GM12875 (cell line): ENCODE results near the gene RNASE7.

Source experiments
- H3K4me3 ChIP-seq: one replicate; pipeline ENCODE4 v1.5.1; 2011; ENCODE audit warnings: low read depth, low read length, control low read depth
- CTCF ChIP-seq: IDR thresholded peaks from 2 replicates; pipeline ENCODE4 v1.5.1; 2011; ENCODE audit warnings: low read depth, mild to moderate bottlenecking, control low read depth, inconsistent platforms, low read length, moderate library complexity, borderline replicate concordance; ENCODE audit not compliant: insufficient read depth

RNASE7 gene

GRCh38 chr14:21059842-21060613 is 17.9 kb downstream of the RNASE7 start:
- H3K4me3 ChIP-seq = no peak overlapping the region
- no peak for TF ChIP-seq CTCF

GRCh38 chr14:21060614-21061346 is 18.6 kb downstream of the RNASE7 start:
- H3K4me3 ChIP-seq = no peak overlapping the region
- TF ChIP-seq CTCF = no peak

- H3K4me3 ChIP-seq = no peak overlapping the region
- no peak for TF ChIP-seq CTCF
These were observed 19.1 kb downstream of the RNASE7 start for GRCh38 chr14:21061347-21061668.

- no peak overlapping the region for H3K4me3 ChIP-seq
- TF ChIP-seq CTCF = no peak
These were observed 21.3 kb downstream of the RNASE7 start for GRCh38 chr14:21063479-21063878.

GRCh38 chr14:21066882-21067502 is 24.8 kb downstream of the RNASE7 start:
- TF ChIP-seq CTCF = peak; percentile 16; the same call in 1 of the 2 replicates
- H3K4me3 ChIP-seq = no peak overlapping the region

GRCh38 chr14:21068521-21069387 is 26.6 kb downstream of the RNASE7 start:
- no peak overlapping the region for H3K4me3 ChIP-seq

More at GRCh38 chr14:21068521-21069387, 26.6 kb downstream of the RNASE7 start:
- TF ChIP-seq CTCF = peak; percentile 26; the same call in 1 of the 2 replicates
